Astrocyte of the spinal cord (primary cell): ENCODE measurements around the gene ICA1L.
A peak's percentile ranks its signal among the peaks of the same experiment; 100 is the strongest.

Experiments
- DNase-seq: peaks from one replicate; pipeline ENCODE4 v3.0.0; 2011; ENCODE audit warnings: low read depth, low spot score
- H3K4me3 ChIP-seq: 2 replicates; pipeline ENCODE4 v1.5.1; 2011; ENCODE audit warnings: low read depth, mild to moderate bottlenecking, low read length, moderate library complexity
- CTCF ChIP-seq: IDR thresholded peaks from 2 replicates; pipeline ENCODE4 v1.5.1; 2012; ENCODE audit warnings: low read depth, mild to moderate bottlenecking, low read length, inconsistent platforms
- in situ Hi-C: cut with HindIII; loops from 2 replicates; pipeline ENCODE4 v1.10.0; 2017; ENCODE audit warnings: low sequenced_read_pairs

The ICA1L gene

DNA sequence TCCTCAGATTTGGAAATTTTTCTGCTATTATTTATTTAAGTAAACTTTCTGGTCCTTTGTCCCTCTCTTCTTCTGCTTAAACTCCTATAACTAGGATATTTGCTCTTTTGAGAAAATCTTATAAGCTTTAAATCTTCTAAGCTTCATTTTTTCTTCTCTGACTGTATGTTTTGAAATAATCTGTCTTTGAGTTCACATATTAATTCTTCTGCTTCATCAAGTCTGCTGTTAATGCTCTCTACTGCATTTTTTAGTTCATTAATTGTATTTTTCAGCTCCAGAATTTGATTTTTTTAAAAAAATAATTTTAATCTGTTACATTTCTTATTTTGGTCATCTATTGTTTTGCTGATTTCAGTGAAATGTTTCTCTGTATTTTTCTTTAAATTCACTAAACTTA is 28.9 kb downstream of the ICA1L start:
- H3K4me3 ChIP-seq = no peak overlapping the region
- in situ Hi-C loops = no loop called here
- no peak for DNase-seq
- TF ChIP-seq CTCF = no peak

GRCh38 chr2:202841090-202841867 is 30.3 kb downstream of the ICA1L start:
- H3K4me3 ChIP-seq = no peak overlapping the region
- DNase-seq = no peak
- in situ Hi-C loops = no loop called here
- TF ChIP-seq CTCF = no peak

- DNase-seq = peak; percentile 62
- in situ Hi-C loops = no loop called here
- no peak overlapping the region for H3K4me3 ChIP-seq
Measured at GRCh38 chr2:202831242-202832220, 40.0 kb downstream of the ICA1L start.

GRCh38 chr2:202824901-202825300 is 46.7 kb downstream of the ICA1L start:
- TF ChIP-seq CTCF = no peak
- in situ Hi-C loops = no loop called here
- no peak for DNase-seq
- H3K4me3 ChIP-seq = no peak overlapping the region

More at GRCh38 chr2:202831242-202832220, 40.0 kb downstream of the ICA1L start:
- TF ChIP-seq CTCF = peak; percentile 82

DNA sequence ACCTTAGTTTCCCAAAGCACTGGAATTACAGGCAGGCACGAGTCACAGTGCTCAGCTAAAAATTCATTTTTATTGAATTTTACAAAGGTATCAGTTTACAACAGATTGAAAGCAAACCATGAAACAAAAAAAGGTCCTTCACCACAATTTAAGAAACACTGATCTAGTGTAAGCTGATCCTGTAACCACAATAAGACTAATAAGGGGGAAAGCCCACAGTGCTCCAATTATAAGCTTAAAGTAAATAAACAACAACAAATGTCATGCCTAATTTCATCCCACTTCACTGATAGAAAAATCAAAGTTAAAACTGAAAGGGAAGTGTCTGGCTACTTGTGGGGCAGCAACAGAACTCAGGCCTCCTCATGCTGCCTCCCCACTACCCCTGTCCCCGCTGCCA is 49.2 kb downstream of the ICA1L start:
- H3K4me3 ChIP-seq = no peak overlapping the region
- no peak for TF ChIP-seq CTCF
- no peak for DNase-seq
- in situ Hi-C loops = no loop called here

DNA sequence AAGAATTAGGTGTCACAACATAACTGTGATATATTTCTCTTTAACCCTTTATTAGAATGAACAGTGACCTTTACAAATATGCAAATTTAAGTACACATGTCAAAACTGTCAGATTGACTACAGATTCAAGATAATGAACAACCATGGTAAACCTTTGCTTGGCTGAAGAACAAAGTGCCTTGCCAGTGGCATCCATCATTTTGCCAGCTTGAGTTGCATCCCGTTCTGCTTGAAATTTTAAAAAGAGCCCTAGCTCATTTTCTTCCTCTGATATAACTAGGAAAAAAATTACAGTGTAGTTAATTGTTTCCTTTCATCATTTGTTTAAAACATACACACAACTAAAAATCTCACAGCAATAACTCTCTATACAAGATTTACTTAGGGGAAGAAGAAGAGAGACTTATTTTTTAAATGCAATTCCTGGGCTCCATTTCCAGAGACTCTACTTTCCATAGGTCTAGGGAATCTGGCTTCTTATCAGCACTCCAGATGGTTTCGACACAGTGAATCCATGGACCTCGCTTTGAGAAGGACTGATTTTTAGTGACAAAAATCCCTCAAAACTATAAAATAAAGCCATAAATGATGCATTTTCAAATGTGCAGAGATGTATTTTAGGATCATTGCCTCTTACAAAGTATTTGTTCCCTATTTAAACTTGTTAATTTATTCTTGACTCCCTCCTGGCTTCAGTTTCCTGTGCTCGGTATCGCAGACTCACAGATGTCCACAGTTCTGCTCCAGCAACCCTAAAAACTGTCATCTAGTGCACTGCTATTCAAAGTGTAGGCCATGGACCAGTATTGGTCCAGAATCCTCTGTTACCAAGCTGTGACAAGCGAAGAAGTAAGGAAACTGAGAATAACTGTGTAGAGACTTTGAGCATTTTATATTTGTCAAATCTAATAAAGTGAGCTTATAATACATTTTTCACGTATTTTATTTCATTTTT is 50.1 kb downstream of the ICA1L start:
- in situ Hi-C loops = no loop called here
- H3K4me3 ChIP-seq = no peak overlapping the region
- no peak for DNase-seq
- no peak for TF ChIP-seq CTCF
